ENCODE measurements around the gene GAREM1.
"Not testable (repeated sequence)": the region's sequence is repeated elsewhere in the genome, so short reads cannot be mapped to it uniquely, and the experiment has no call there.

Gene GAREM1

GRCh38 chr18:32257084-32257785 is 213.4 kb downstream of the GAREM1 start:
- no peak for DNase-seq (ENCODE audit: low spot score)

- DNase-seq (ENCODE audit: low spot score): no peak
These were observed 215.1 kb downstream of the GAREM1 start for GRCh38 chr18:32255570-32255969.

- DNase-seq (ENCODE audit: low spot score): no peak
These were observed 218.4 kb downstream of the GAREM1 start for GRCh38 chr18:32252141-32252860.

- no peak for DNase-seq (ENCODE audit: low spot score)
These were observed 219.2 kb downstream of the GAREM1 start for GRCh38 chr18:32251466-32251865.

GRCh38 chr18:32249147-32249929 is 221.3 kb downstream of the GAREM1 start:
- no peak for DNase-seq (ENCODE audit: low spot score)

GRCh38 chr18:32244881-32245280 is 225.8 kb downstream of the GAREM1 start:
- no peak for DNase-seq (ENCODE audit: low spot score)

GRCh38 chr18:32243358-32243757 is 227.3 kb downstream of the GAREM1 start:
- no peak for DNase-seq (ENCODE audit: low spot score)

- DNase-seq (ENCODE audit: low spot score): no peak
These were observed 228.3 kb downstream of the GAREM1 start for GRCh38 chr18:32242395-32242794.

GRCh38 chr18:32238635-32239268 is 231.9 kb downstream of the GAREM1 start:
- no peak for DNase-seq (ENCODE audit: low spot score)

GRCh38 chr18:32237049-32237448 is 233.6 kb downstream of the GAREM1 start:
- no peak for DNase-seq (ENCODE audit: low spot score)

- not testable (repeated sequence) for DNase-seq (ENCODE audit: low spot score)
These were observed 237.3 kb downstream of the GAREM1 start for GRCh38 chr18:32233348-32233747.

GRCh38 chr18:32219431-32220018 is 251.2 kb downstream of the GAREM1 start:
- no peak for DNase-seq (ENCODE audit: low spot score)

- no peak for DNase-seq (ENCODE audit: low spot score)
These were observed 254.3 kb downstream of the GAREM1 start for GRCh38 chr18:32216390-32216789.

GRCh38 chr18:32213693-32214092 is 257.0 kb downstream of the GAREM1 start:
- DNase-seq (ENCODE audit: low spot score): no peak
